GM12878 (cell line): ENCODE data around the gene RRM2. TPM values are rescaled to one million over a fixed set of nuclear protein-coding genes. Genes with fewer than 3 reads are reported as not detected.

Experiments
- ATF2 ChIP-seq: IDR thresholded peaks from 2 replicates; pipeline ENCODE4 v1.6.1; 2012; ENCODE audit warnings: low read length, inconsistent platforms
- CREM ChIP-seq: IDR thresholded peaks from 2 replicates; pipeline ENCODE4 v1.6.1; 2014; ENCODE audit warnings: antibody characterized with exemption, low read depth
- E4F1 ChIP-seq: fragments of 450-650 bp; IDR thresholded peaks from 2 replicates; pipeline ENCODE4 v1.6.1; 2018; ENCODE audit warnings: borderline replicate concordance, mild to moderate bottlenecking; ENCODE audit not compliant: partially characterized antibody
- EED ChIP-seq: sonication (generic); IDR thresholded peaks from 2 replicates; pipeline ENCODE4 v1.6.1; 2016; ENCODE audit warnings: antibody characterized with exemption, low read depth
- FOS ChIP-seq: IDR thresholded peaks from 3 replicates; pipeline ENCODE4 v1.6.1; 2011; ENCODE audit warnings: borderline replicate concordance; ENCODE audit not compliant: insufficient read length; ENCODE audit errors: extremely low read depth
- LARP7 ChIP-seq: fragments of 450-650 bp; IDR thresholded peaks from 2 replicates; pipeline ENCODE4 v1.6.1; 2017; ENCODE audit warnings: mild to moderate bottlenecking
- RAD21 ChIP-seq: IDR thresholded peaks from 2 replicates; pipeline ENCODE4 v1.6.1; 2011; ENCODE audit warnings: mild to moderate bottlenecking, low read depth, low read length, moderate library complexity; ENCODE audit not compliant: insufficient read depth
- REST ChIP-seq: IDR thresholded peaks from 2 replicates; pipeline ENCODE4 v1.6.1; 2012; ENCODE audit warnings: mild to moderate bottlenecking, low read depth, low read length
- polyA plus RNA-seq, 11 experiments: library from polyadenylated mRNA; depleted of rRNA in 4 of 11; unstranded in 6 of 11; stranded (reverse) in 5 of 11; fragments of >200 nt; fragmentation: Nextera tagmentation in 4 of 11; fragmentation: Illumina TruSeq in 1 of 11; extraction: Ambion mirVana in 4 of 11; extraction: Trizol in 1 of 11; gene quantifications; 1 replicate in 1 of 11; 2 replicates in 10 of 11; pipeline versions ENCODE4 v1.2.1 to v1.2.3, GENCODE V29; 2011 to 2016; ENCODE audit warnings: inconsistent platforms in 2 of 11, missing spikeins in 2 of 11, low read depth in 1 of 11
- total RNA-seq, 4 experiments: library from RNA; depleted of rRNA in 3 of 4; stranded (reverse); fragments of >200 nt in 3 of 4; fragmentation: Illumina TruSeq in 1 of 4; extraction: Trizol in 1 of 4; gene quantifications; 2 replicates each; pipeline versions ENCODE4 v1.2.1 to v1.2.3, GENCODE V29; 2013 to 2021

Gene RRM2
- total and polyA plus RNA-seq, 10 of the 15 experiments (the other 5 are each of a cell fraction or from before 2014, with no cell fraction given), result 54.4 to 771 (median 159) TPM

- TF ChIP-seq RAD21, result no peak
- no peak for TF ChIP-seq E4F1
- no peak for TF ChIP-seq LARP7
- no peak for TF ChIP-seq EED
- no peak for TF ChIP-seq CREM
- TF ChIP-seq FOS, result no peak
- no peak for TF ChIP-seq REST
- TF ChIP-seq ATF2, result no peak
Measured at GRCh38 chr2:10139536-10139935, 17.0 kb downstream of the RRM2 start (continued).
